ENCODE results near the gene MAPKAPK5.
"Not testable (repeated sequence)": the region's sequence is repeated elsewhere in the genome, so short reads cannot be mapped to it uniquely, and the experiment has no call there.

MAPKAPK5 gene

DNA sequence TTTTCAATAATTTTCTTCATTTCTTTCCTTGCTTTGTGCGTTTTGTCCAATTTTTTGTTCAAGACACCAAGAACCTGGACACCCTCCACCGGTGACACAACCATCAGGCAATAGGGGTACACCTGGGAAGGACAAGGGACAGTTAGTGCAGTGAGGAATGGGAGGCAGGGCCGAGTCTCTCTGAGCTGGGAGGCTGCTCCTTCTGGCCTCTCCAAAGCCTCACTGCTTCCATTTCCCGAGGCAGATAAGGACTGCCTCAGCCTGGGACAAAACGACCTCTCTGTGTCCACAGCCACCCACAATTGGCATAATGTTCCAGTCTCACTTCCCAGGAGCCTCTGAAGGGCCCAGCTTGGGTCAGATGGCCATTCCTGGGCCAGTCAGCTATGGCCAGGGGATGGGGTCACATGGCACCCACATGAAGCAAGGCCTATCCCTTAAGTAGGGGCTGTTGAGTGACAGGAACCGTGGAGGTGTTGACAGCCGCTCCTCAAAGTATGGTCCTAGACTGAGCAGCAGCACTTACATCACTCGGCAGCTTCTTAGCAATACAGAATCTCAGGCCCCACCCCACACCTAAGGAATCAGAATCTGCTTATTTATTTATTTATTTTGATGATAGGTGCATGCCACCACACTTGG, 13.6 kb upstream of the MAPKAPK5 start:
- DNase-seq (ENCODE audit: low read depth in 2 of 2): no peak

DNA sequence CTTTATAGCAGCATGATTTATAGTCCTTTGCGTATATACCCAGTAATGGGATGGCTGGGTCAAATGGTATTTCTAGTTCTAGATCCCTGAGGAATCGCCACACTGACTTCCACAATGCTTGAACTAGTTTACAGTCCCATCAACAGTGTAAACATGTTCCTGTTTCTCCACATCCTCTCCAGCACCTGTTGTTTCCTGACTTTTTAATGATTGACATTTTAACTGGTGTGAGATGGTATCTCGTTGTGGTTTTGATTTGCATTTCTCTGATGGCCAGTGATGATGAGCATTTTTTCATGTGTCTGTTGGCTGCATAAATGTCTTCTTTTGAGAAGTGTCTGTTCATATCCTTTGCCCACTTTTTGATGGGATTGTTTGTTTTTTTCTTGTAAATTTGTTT, 12.4 kb upstream of the MAPKAPK5 start:
- DNase-seq (ENCODE audit: low read depth in 2 of 2): not testable (repeated sequence)

DNA sequence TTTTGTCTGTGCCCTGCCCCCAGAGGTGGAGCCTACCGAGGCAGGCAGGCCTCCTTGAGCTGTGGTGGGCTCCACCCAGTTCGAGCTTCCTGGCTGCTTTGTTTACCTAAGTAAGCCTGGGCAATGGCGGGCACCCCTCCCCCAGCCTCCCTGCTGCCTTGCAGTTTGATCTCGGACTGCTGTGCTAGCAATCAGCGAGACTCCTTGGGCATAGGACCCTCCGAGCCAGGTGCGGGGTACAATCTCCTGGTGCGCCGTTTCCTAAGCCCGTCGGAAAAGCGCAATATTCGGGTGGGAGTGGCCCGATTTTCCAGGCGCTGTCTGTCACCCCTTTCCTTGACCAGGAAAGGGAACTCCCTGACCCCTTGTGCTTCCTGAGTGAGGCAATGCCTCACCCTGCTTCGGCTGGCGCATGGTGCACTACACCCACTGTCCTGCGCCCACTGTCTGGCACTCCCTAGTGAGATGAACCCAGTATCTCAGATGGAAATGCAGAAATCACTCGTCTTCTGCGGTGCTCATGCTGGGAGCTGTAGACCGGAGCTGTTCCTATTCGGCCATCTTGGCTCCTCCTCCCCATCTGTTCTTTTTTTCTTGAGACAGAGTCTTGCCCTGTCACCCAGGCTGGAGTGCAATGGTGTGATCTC, 7.2 kb upstream of the MAPKAPK5 start:
- DNase-seq (ENCODE audit: low read depth in 2 of 2): not testable (repeated sequence)

DNA sequence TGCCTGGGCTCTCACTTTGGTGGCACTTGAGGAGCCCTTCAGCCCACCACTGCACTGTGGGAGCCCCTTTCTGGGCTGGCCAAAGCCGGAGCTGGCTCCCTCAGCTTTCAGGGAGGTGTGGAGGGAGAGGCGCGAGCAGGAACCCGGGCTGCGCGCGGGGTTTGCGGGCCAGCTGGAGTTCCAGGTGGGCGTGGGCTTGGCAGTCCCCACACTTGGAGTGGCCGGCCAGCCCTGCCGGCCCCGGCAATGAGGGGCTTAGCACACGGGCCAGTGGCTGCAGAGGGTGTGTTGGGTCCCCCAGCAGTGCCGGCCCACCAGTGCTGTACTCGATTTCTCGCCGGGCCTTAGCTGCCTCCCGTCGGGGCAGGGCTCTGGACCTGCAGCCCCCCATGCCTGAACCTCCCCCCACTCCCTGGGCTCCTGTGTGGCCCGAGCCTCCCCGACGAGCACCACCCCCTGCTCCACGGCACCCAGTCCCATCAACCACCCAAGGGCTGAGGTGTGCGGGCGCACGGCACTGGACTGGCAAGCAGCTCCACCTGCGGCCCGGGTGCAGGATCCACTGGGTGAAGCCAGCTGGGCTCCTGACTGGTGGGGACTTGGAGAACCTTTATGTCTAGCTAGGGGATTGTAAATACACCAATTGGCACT, 6.4 kb upstream of the MAPKAPK5 start:
- DNase-seq (ENCODE audit: low read depth in 2 of 2): not testable (repeated sequence)

DNA sequence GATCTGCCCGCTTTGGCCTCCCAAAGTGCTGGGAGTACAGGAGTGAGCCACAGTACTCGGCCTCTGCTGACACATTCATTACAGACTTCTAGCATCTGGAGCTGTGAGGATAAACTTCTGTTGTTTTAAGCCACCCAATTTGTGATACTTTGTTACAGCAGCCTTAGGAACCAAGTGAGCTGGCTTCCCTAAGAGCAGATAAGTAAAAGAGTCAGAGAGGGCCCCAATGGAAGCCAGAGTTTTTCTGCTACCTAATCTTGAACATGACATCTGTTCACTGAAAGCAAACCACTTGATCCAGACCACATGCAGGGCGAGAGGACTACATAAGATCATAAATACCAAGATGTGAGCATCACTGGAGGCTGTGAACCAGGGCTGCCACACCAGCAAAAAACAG, 3.7 kb upstream of the MAPKAPK5 start:
- DNase-seq (ENCODE audit: low read depth in 2 of 2): no peak

- DNase-seq (ENCODE audit: low read depth in 2 of 2): no peak
Observed at GRCh38 chr12:111840807-111841206, 1.2 kb upstream of the MAPKAPK5 start.

- DNase-seq (ENCODE audit: low read depth in 2 of 2): no peak
Observed at GRCh38 chr12:111841236-111841749, 735 bp upstream of the MAPKAPK5 start.

DNA sequence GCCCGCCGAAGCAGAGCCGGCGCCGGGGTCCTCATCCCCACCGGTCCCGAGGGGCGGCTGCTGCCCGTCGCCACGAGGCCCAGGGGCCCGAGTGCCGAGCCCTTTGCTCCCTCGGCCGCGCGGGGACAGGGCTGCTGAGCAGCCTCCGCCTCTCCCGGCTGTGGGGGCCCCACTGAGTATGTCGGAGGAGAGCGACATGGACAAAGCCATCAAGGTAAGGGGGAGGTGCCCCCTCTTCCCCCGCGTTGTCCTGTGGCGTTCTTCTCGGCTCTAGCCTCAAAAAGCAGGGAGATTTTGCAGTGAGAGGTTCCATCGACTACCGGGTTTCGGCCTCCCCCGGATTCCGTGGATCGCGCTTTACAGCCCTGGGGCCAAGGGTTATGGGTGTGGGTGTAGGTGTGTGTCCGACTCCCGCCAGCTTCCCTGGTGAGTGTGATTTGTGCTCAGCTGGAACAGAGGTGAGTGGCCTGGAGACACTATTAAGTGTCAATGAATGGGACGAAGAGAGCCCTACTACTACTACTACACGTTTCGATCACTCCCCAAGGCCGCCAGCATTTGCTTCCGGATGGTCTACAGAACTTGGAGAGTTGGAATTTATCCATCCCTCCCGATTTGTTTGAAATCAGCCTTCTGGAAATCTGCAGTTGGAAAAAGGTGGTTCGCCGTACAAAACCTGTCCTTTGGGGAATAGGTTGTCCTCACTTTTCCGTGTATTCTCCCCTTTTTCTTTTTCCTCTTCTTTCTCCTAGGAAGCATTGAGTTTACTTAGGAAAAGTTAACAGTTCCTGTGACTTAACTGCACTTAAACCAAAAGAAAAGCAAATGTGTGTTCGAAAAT, 748 bp downstream of the MAPKAPK5 start:
- peak; percentile 14 to 29 for DNase-seq (ENCODE audit: low read depth in 2 of 2)

DNA sequence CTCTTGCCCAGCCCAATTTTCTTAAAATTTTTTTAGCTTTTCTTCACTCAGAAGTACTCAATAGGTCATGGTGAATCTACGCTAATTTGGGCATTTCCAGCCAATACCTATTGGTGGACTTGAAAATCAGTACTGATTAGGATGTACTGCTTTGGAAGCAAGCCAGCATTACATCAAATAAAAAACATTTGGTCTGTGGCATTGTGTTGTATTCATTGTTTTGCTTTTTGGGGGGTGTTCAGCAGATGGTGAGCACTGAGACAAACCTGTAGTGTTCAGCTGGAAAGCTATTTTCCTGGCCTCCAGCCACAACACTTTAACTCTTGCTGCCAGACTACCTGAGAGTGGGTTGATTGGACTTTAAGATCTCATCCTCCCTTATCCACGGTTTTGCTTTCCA, 4.0 kb downstream of the MAPKAPK5 start:
- no peak for DNase-seq (ENCODE audit: low read depth in 2 of 2)

GRCh38 chr12:111850526-111850925, 8.5 kb downstream of the MAPKAPK5 start:
- DNase-seq (ENCODE audit: low read depth in 2 of 2): no peak

- DNase-seq (ENCODE audit: low read depth in 2 of 2): no peak
Observed at GRCh38 chr12:111858186-111858585, 16.2 kb downstream of the MAPKAPK5 start.

DNA sequence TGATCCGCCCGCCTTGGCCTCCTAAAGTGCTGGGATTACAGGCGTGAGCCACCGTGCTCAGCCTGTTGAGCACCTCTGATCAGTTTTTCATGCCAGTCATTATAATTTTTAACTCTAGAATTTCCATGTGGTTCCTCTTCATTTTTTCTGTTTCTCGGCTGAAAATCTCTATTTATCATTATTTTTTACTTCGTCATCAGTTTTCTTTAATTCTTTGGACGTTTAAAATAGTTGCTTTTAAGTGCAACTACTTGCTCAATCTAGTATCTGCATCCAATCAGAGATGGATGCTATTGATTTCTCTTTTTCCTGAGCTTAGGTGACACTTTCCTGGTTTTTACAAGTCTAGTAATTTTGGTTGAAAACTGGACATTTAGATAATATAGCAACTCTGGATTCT, 16.8 kb downstream of the MAPKAPK5 start:
- DNase-seq (ENCODE audit: low read depth in 2 of 2): no peak

- no peak for DNase-seq (ENCODE audit: low read depth in 2 of 2)
Observed at GRCh38 chr12:111864913-111865312, 22.9 kb downstream of the MAPKAPK5 start.

GRCh38 chr12:111867531-111867930, 25.5 kb downstream of the MAPKAPK5 start:
- no peak for DNase-seq (ENCODE audit: low read depth in 2 of 2)

DNA sequence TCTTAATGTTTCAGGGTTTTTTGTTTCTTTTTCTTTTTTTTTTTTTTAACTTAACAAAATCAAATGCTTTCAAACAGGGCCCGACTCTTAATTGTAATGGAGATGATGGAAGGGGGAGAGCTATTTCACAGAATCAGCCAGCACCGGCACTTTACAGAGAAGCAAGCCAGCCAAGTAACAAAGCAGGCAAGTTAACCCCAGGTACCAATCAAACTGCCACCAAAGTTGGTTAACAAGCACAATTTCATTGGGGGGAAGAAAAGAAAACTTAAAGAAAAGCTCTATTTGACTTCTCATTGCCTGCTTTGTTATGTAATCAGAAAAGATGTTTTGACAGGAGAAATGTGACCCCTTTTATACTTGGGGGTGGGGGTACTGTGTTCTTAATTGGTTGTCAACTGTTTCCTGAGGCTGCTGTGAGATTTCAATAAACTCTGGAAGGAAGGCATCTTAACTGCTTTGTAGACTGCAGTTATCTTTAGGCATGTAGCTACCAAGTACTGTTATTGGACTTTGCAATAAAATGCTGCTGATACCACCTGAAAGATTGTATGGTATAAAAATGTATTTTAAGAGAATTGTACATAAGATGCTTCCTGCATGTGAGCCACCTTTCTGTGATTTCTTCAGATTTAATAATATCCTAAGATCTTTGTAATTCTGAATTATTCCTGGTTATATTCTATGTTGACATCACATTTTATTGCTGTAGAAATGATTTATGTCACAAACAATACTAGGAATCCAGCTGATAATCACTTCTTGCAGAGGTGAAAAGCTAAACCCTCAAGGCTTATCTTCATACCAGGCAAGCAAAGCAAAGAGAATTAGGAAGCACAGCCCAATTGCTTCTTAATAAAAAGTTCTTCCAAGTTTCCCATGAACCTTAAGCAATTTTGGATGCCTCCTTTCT, 26.9 kb downstream of the MAPKAPK5 start:
- no peak for DNase-seq (ENCODE audit: low read depth in 2 of 2)

- DNase-seq (ENCODE audit: low read depth in 2 of 2): no peak
Observed at GRCh38 chr12:111869671-111870070, 27.6 kb downstream of the MAPKAPK5 start.

DNA sequence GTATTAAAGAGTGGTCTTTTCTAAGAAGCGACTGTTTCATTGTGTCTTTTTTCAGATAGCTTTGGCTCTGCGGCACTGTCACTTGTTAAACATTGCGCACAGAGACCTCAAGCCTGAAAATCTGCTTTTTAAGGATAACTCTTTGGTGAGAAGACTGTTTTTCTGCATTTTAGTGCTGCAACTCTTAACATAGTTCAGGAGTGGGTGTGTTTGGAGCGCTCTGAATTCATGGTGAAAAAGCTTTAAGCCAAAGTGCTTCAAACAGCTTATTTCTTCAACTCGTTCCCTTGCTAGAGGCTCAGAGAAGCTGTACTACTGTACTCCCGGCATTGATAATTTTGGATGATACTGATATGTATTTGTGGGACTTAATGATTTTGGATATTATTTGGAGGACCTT, 28.2 kb downstream of the MAPKAPK5 start:
- DNase-seq (ENCODE audit: low read depth in 2 of 2): no peak

- DNase-seq (ENCODE audit: low read depth in 2 of 2): no peak
Observed at GRCh38 chr12:111870706-111871105, 28.7 kb downstream of the MAPKAPK5 start.

DNA sequence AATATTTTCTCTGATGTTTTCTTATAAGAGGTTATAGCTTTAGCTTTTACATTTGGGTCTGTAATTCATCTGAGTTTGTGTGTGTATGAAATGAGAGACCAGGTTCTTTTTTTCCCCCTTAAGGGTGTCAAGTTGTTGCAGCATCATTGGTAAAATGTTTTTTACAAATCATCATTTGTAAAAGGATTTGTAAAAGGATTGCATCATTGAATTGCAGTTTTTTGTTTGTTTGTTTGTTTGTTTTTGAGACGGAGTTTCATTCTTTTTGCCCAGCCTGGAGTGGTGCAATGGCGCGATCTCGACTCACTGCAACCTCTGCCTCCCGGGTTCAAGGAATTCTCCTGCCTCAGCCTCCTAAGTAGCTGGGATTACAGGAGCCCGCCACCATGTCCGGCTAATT, 31.1 kb downstream of the MAPKAPK5 start:
- no peak for DNase-seq (ENCODE audit: low read depth in 2 of 2)

- DNase-seq (ENCODE audit: low read depth in 2 of 2): no peak
Observed at GRCh38 chr12:111881716-111882115, 39.7 kb downstream of the MAPKAPK5 start.
